Stimulated activated naive B cell treated with anti-CD40 and anti-IgM and Interleukin-4, amounts not matched to agents 10 μg/mL and 1 μg/mL and 100 μg/mL, for 72 hours (primary cell): ENCODE data around the gene SUGP2.
"Not testable (repeated sequence)": the region's sequence is repeated elsewhere in the genome, so short reads cannot be mapped to it uniquely, and the experiment has no call there.

Source experiments
- ATAC-seq, 2 donors: fragments of 150-1000 bp; cut with Tn5 transposase; replicated peaks; 2 replicates each; pipeline ENCODE4 v1.10.0; 2021; ENCODE audit warnings: moderate library complexity in 1 of 2
- DNase-seq: peaks from one replicate; pipeline ENCODE4 v3.0.0; 2021
- H3K27ac Mint-ChIP-seq: one replicate; pipeline ENCODE4 v1.8.0; 2022; ENCODE audit warnings: mild to moderate bottlenecking, mixed read lengths
- H3K27me3 Mint-ChIP-seq, 2 donors: one replicate each; pipeline ENCODE4 v1.8.0; 2022; ENCODE audit warnings: mixed read lengths in 2 of 2
- H3K36me3 Mint-ChIP-seq, 2 donors: one replicate each; pipeline ENCODE4 v1.8.0; 2022; ENCODE audit warnings: mixed read lengths in 2 of 2, mild to moderate bottlenecking in 1 of 2
- H3K4me1 Mint-ChIP-seq, 2 donors: one replicate each; pipeline ENCODE4 v1.8.0; 2022; ENCODE audit warnings: mixed read lengths in 2 of 2, mild to moderate bottlenecking in 1 of 2
- H3K4me3 Mint-ChIP-seq, 2 donors: one replicate each; pipeline ENCODE4 v1.8.0; 2022; ENCODE audit warnings: mild to moderate bottlenecking in 2 of 2, mixed read lengths in 2 of 2, moderate library complexity in 1 of 2
- H3K9me3 Mint-ChIP-seq, 2 donors: one replicate each; pipeline ENCODE4 v1.8.0; 2022; ENCODE audit warnings: mixed read lengths in 2 of 2, mild to moderate bottlenecking in 1 of 2

Gene SUGP2

GRCh38 chr19:19031891-19032290 lies 1.4 kb downstream of the SUGP2 start:
- peaks cover 25 to 39% of the 10 kb centered on the region in 2 donors for H3K36me3 Mint-ChIP-seq
- no peaks in the 10 kb centered on the region for H3K9me3 Mint-ChIP-seq
- peak overlapping the region; percentile 88 to 92 for H3K4me3 Mint-ChIP-seq
- DNase-seq, result no peak
- no peak for ATAC-seq
- no peaks in the 10 kb centered on the region for H3K27me3 Mint-ChIP-seq
- H3K27ac Mint-ChIP-seq, result peak overlapping the region; percentile 93
- peaks cover 27 to 44% of the 10 kb centered on the region in 2 donors for H3K4me1 Mint-ChIP-seq

GRCh38 chr19:19028526-19028925 lies 4.8 kb downstream of the SUGP2 start:
- ATAC-seq (no peak), DNase-seq (no peak)
- Mint-ChIP-seq H3K4me3 (no peak overlapping the region), H3K36me3 (peaks cover 35 to 53% of the 10 kb centered on the region in 2 donors), H3K4me1 (peaks cover 16 to 41% of the 10 kb centered on the region in 2 donors), H3K27me3 (no peaks in the 10 kb centered on the region), H3K27ac (no peak overlapping the region), H3K9me3 (no peaks in the 10 kb centered on the region)

DNA sequence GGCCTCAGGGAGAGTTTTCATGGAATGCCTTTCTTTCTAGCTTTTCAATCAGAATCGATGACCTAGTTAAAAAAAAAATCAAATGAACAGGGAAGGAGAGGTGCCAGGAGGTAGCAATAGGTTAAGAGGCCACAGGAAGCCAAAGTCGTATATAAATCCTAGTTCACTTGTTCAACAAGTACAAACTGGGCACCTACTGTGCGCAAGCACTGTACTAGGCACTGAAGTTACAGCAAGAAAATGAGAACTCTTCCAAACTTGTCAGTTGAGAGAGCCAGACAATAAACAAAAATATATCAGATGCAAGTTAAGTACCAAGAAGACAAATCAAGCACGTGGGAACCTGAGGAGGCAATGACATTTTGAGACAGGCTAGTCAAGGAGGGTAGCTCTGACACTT lies 6.1 kb downstream of the SUGP2 start:
- Mint-ChIP-seq H3K27me3 (no peaks in the 10 kb centered on the region), H3K27ac (peak overlapping the region; percentile 72), H3K4me1 (peaks cover 18 to 49% of the 10 kb centered on the region in 2 donors), H3K9me3 (no peaks in the 10 kb centered on the region), H3K36me3 (peaks cover 39 to 60% of the 10 kb centered on the region in 2 donors), H3K4me3 (no peak overlapping the region)
- no peak for ATAC-seq
- DNase-seq, result no peak

DNA sequence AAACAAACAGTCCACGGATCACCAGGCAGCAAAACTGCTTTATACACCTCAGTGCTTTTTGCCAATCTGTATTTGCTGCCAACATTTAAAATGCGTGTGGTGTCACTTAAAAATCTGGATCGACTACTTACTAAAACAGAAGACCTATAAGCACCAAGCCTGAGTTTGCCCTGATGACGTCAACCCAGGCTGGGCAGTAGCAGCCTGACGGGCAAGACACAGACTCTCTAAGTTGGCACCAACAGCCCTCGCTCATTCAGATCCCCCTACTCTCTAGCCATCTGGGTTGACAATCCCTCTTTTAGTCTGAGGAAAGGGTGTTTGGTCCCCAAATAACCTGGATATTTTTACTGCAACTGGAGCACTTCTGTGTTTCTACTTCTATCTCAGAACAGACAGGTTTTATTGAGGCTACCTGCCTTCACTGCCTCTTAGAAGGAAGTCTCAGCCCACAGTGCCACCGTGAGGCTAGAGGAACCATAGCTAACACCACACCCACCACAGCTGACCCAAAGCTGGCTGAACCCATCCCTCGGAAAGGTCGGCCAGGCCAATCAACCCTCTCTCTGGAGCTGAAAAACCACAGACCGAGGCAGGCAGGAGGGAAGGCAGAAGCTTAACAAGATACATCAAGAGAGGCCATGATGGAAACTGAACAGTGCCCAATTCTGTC lies 6.9 kb downstream of the SUGP2 start:
- DNase-seq (no peak), ATAC-seq (no peak)
- Mint-ChIP-seq H3K36me3 (peaks cover 40 to 60% of the 10 kb centered on the region in 2 donors), H3K4me3 (no peak overlapping the region), H3K9me3 (no peaks in the 10 kb centered on the region), H3K27ac (no peak overlapping the region), H3K4me1 (peaks cover 16 to 48% of the 10 kb centered on the region in 2 donors), H3K27me3 (no peaks in the 10 kb centered on the region)

DNA sequence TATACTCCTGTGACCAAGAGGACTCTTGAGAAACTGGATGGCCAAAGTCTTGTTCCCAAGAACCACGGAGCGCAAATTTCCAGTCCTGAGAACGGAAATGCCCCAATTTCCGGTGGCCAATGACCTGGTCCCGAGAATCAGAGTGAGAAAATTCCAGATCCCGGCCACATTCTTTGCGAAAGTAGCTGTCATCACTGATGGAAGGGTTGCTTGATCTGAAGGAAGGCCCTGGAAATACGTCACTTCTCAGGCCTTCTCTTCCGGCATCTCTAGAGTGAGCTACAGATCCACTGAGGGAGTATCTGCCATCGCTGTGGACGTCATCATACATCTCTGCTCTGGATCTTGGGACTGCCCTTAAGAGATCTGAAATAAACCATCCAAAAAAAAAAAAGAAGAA lies 7.5 kb downstream of the SUGP2 start:
- DNase-seq, result no peak
- no peaks in the 10 kb centered on the region for H3K9me3 Mint-ChIP-seq
- no peak overlapping the region for H3K4me3 Mint-ChIP-seq
- no peak overlapping the region for H3K27ac Mint-ChIP-seq
- no peaks in the 10 kb centered on the region for H3K27me3 Mint-ChIP-seq
- ATAC-seq, result no peak
- peaks cover 16 to 48% of the 10 kb centered on the region in 2 donors for H3K4me1 Mint-ChIP-seq
- peaks cover 42 to 62% of the 10 kb centered on the region in 2 donors for H3K36me3 Mint-ChIP-seq

DNA sequence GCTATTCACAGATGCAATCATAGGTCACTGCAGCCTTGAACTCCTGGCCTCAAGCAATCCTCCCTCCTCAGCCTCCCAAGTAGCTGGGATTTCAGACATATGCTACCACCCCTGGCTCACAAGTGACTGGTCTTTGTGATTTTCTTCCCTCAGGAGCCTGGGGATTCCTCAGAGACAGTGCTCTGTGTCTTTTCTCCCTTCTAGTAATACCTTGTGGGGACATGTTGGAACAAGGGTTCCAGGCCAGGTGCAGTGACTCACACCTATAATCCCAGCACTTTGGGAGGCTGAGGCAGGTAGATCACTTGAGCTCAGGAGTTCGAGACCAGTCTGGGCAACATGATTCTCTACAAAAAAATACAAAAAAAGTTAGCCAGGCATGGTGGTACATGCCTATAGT lies 9.9 kb downstream of the SUGP2 start:
- Mint-ChIP-seq H3K36me3 (peaks cover 43 to 62% of the 10 kb centered on the region in 2 donors), H3K4me1 (peaks cover 16 to 46% of the 10 kb centered on the region in 2 donors)
- H3K27me3 Mint-ChIP-seq, H3K9me3 Mint-ChIP-seq, H3K4me3 Mint-ChIP-seq, ATAC-seq, DNase-seq, H3K27ac Mint-ChIP-seq: not testable (repeated sequence)

DNA sequence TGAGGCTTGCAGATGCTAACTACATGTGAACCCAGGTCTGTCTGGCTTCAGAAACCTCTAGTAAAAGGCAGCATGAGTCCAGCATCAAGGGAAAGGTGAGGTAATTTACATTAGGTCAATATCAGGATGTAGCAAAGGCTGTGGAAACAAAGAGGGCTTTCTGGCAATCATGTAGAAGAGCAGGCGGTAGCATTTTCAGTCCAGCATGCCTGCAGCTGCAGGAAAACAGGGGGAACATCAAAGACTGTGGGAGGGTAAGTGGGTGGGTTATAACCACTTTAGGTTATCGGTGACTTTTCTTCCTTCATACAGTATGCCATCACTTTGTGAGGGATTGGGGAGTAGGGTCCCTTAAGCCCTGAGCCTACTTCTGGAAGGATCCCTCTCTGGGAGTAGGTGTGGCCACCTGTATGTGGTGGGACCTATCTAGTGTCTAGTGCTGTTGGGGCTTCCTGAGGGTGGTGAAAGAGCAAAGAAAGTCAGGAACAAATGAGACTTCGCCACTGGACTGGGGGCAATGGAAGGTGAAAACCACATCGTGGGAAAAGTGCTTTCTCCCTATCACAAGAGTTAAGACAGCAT lies 10.8 kb downstream of the SUGP2 start:
- H3K36me3 Mint-ChIP-seq, result peaks cover 39 to 54% of the 10 kb centered on the region in 2 donors
- no peak for ATAC-seq
- no peak overlapping the region for H3K4me3 Mint-ChIP-seq

GRCh38 chr19:19021115-19021514 lies 12.2 kb downstream of the SUGP2 start:
- no peak overlapping the region for H3K27ac Mint-ChIP-seq
- no peak for DNase-seq

More for the DNA sequence above, 10.8 kb downstream of the SUGP2 start:
- H3K27ac Mint-ChIP-seq, result peak overlapping the region; percentile 90
- H3K9me3 Mint-ChIP-seq, result no peaks in the 10 kb centered on the region
- DNase-seq, result no peak
- H3K27me3 Mint-ChIP-seq, result no peaks in the 10 kb centered on the region
- H3K4me1 Mint-ChIP-seq, result peaks cover 10 to 38% of the 10 kb centered on the region in 2 donors

GRCh38 chr19:19010551-19010950 lies 22.8 kb downstream of the SUGP2 start:
- DNase-seq (no peak), ATAC-seq (no peak)
- H3K4me1 Mint-ChIP-seq, result peaks cover 0 to 5% of the 10 kb centered on the region in 2 donors
- H3K27ac Mint-ChIP-seq, result no peak overlapping the region
- H3K27me3 Mint-ChIP-seq, result no peaks in the 10 kb centered on the region
- no peak overlapping the region for H3K4me3 Mint-ChIP-seq
- peaks cover 40 to 67% of the 10 kb centered on the region in 2 donors for H3K36me3 Mint-ChIP-seq
- no peaks in the 10 kb centered on the region for H3K9me3 Mint-ChIP-seq

More at GRCh38 chr19:19021115-19021514, 12.2 kb downstream of the SUGP2 start:
- no peaks in the 10 kb centered on the region for H3K9me3 Mint-ChIP-seq
- no peak overlapping the region for H3K4me3 Mint-ChIP-seq
- H3K36me3 Mint-ChIP-seq, result peaks cover 36 to 50% of the 10 kb centered on the region in 2 donors
- H3K4me1 Mint-ChIP-seq, result peaks cover 8 to 25% of the 10 kb centered on the region in 2 donors
- ATAC-seq, result no peak
- H3K27me3 Mint-ChIP-seq, result no peaks in the 10 kb centered on the region

DNA sequence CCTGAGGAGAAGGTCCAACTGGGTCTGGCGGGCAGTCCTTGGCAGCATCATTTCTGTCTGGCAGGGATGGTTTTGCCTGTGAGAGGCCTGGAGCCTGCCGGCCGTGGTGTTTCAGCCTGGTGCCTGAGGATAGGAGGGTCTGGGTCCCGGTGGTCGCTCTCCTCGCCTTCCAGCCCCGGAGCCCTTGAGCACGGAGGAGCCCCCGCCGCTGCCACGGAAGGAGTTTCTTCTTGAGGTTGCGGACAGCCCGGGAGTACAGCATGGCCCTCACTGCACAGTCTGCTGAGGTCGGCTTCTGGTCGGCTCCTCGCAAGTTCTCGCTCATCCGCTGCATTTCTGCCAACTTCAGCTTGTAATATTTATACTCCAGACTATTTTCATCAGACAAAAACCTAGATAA lies 23.4 kb downstream of the SUGP2 start:
- H3K27ac Mint-ChIP-seq, result no peak overlapping the region
- ATAC-seq (no peak), DNase-seq (no peak)
- H3K36me3 Mint-ChIP-seq, result peaks cover 44 to 70% of the 10 kb centered on the region in 2 donors
- no peaks in the 10 kb centered on the region for H3K27me3 Mint-ChIP-seq
- H3K4me3 Mint-ChIP-seq, result no peak overlapping the region
- H3K9me3 Mint-ChIP-seq, result no peaks in the 10 kb centered on the region
- peaks cover 0 to 5% of the 10 kb centered on the region in 2 donors for H3K4me1 Mint-ChIP-seq

GRCh38 chr19:19006213-19006612 lies 27.1 kb downstream of the SUGP2 start:
- H3K9me3 Mint-ChIP-seq, result no peaks in the 10 kb centered on the region
- no peak overlapping the region for H3K27ac Mint-ChIP-seq
- no peak overlapping the region for H3K4me3 Mint-ChIP-seq
- H3K27me3 Mint-ChIP-seq, result no peaks in the 10 kb centered on the region
- DNase-seq (no peak), ATAC-seq (no peak)
- H3K4me1 Mint-ChIP-seq, result peaks cover 0 to under 1% of the 10 kb centered on the region in 2 donors
- H3K36me3 Mint-ChIP-seq, result peaks cover 50 to 78% of the 10 kb centered on the region in 2 donors

DNA sequence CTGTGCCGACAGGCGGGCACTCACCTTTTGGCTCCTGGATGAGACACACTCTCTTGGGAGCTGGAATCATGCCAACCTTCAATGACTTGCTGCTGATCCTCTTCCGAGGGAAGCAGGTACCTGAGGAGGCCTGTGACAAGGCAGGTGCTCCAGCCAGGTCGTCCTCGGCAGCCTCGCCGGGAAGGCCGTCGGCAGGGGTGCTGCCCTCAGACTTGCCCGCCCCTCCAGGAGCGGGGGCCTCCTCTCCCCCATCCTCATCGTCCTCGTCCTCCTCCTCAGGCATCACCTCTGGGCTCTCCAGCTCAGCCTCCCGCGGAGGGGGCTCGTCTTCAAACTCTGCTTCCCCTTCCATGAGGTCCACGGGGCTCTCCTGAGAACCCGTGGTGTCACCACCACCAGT lies 29.2 kb downstream of the SUGP2 start:
- ATAC-seq (no peak), DNase-seq (no peak)
- peaks cover 52 to 74% of the 10 kb centered on the region in 2 donors for H3K36me3 Mint-ChIP-seq
- H3K9me3 Mint-ChIP-seq, result no peaks in the 10 kb centered on the region
- H3K4me3 Mint-ChIP-seq, result no peak overlapping the region
- peaks cover 6 to 9% of the 10 kb centered on the region in 2 donors for H3K4me1 Mint-ChIP-seq
- H3K27me3 Mint-ChIP-seq, result no peaks in the 10 kb centered on the region
- no peak overlapping the region for H3K27ac Mint-ChIP-seq

DNA sequence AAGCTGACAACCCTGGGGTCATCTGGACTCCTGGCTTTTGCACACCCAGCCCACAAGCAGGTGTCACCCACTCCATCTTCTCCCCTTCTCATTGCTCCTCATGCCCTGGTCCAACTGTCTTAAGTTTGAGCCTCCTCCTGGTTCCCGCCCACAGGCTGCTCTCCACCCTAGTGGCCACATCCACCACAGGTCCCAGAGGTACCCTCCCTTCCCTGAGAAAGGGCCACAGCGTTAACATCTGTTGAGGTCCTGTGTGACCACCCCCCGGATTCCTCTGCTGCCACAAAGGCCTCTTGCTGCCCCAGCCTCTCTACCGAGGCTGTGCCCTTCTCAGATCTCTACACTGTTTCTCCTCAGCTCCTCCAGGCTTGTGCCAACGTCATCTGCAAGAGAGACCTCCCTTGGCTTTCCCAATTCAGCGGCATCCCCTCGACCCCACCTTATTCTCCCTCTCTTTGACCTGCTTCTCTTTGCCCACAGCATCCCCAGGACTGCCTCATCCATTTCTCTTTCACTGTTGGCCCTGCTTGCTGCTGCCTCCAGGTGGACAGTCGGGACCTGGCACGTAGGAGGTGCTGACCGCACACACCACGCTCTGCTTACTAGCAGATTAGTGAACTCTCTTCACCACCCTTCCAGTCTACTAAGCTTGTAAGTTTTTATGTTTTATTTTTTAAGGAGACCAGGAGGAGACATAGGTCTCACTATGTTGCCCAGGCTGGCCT lies 33.3 kb downstream of the SUGP2 start:
- Mint-ChIP-seq H3K4me3 (no peak overlapping the region), H3K27ac (no peak overlapping the region), H3K4me1 (peaks cover 9 to 10% of the 10 kb centered on the region in 2 donors), H3K36me3 (peaks cover 57 to 75% of the 10 kb centered on the region in 2 donors), H3K27me3 (no peaks in the 10 kb centered on the region), H3K9me3 (no peaks in the 10 kb centered on the region)
- peak; percentile 19 to 24 for ATAC-seq
- no peak for DNase-seq

DNA sequence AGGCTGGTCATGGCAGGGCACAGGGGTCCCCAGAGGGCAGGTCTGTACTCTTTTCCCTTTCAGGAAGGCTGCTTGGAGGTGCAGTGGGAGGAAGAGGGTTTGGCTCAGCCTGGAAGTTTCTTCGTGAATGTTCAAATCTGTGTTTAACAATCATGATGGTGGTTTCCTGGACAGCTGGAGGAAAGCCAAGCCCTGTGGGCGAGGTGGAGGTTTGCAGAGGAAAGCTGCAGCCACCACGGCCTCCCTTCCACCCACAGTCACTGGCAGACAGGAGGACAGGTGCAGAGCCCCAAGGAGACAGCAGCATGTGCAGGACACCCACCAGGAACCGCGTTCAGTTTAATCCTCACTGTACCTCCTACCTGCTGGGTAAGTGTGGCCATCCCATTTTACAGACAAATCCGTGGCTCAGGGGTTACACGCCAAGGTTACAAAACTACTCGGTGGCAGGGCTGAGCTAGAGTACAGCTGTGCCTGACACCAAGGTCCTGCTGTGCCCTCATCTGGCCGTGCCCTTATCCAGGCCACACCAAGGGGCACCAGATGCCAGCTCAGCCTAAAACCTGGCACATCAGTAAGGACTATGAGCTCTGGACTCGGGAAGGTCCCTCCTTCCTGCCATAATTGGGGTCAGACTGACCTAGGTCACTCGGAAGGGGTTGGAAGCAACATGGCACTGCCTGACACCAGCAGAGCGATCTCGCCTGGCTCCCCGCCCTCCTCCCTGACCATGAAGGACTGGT lies 34.1 kb downstream of the SUGP2 start:
- no peak for DNase-seq
- H3K36me3 Mint-ChIP-seq, result peaks cover 54 to 71% of the 10 kb centered on the region in 2 donors
- no peak overlapping the region for H3K4me3 Mint-ChIP-seq
- H3K9me3 Mint-ChIP-seq, result no peaks in the 10 kb centered on the region
- H3K27me3 Mint-ChIP-seq, result no peaks in the 10 kb centered on the region
- H3K27ac Mint-ChIP-seq, result peak overlapping the region; percentile 47
- H3K4me1 Mint-ChIP-seq, result peaks cover 9 to 10% of the 10 kb centered on the region in 2 donors
- no peak for ATAC-seq
